ENCODE data around the gene SMARCA2.

GRCh38 chr9:2032234-2032633 lies 17.1 kb downstream of the SMARCA2 start:
- no peak for TF ChIP-seq CTCF (IDR thresholded peaks at IDR 0.05 in 2 of 3, conservative IDR thresholded peaks at IDR 0.05 in 1 of 3; ENCODE audit: control insufficient read depth in 2 of 3, extremely low read depth in 1 of 3, insufficient read depth in 1 of 3, low read depth in 3 of 3, low read length in 3 of 3)
- TF ChIP-seq CHD4 (IDR thresholded peaks at IDR 0.05), result no peak
- TF ChIP-seq TAF1 (IDR thresholded peaks at IDR 0.05; ENCODE audit: borderline replicate concordance, low read depth, low read length), result no peak
- no peak for TF ChIP-seq TCF12 (IDR thresholded peaks at IDR 0.05; ENCODE audit: low read depth, low read length)
- TF ChIP-seq CBX3 (IDR thresholded peaks at IDR 0.05; ENCODE audit: borderline replicate concordance, low read depth), result no peak
- TF ChIP-seq EP300 (IDR thresholded peaks at IDR 0.05; ENCODE audit: borderline replicate concordance in 1 of 2, control insufficient read depth in 1 of 2, low read depth in 2 of 2, low read length in 2 of 2), result no peak

All from GM12878 (cell line).